MM.1S (cell line): ENCODE measurements around the gene NFYC.

Experiments used
- DNase-seq: peaks from one replicate; pipeline ENCODE4 v3.0.0-alpha.2; 2015
- H2AFZ ChIP-seq: fragments of 300-600 bp; sonication (generic); 2 replicates; pipeline ENCODE4 v1.6.0; 2016; ENCODE audit warnings: antibody characterized with exemption, low read length
- H3F3A ChIP-seq: fragments of 300-600 bp; sonication (generic); 2 replicates; pipeline ENCODE4 v1.6.1; 2016; ENCODE audit warnings: mild to moderate bottlenecking, antibody characterized with exemption, low read length, moderate library complexity, mixed read lengths; ENCODE audit not compliant: insufficient read depth
- H3K27ac ChIP-seq: fragments of 300-600 bp; sonication (generic); 2 replicates; pipeline ENCODE4 v1.5.1; 2016; ENCODE audit warnings: mild to moderate bottlenecking, low read length
- H3K27me3 ChIP-seq: fragments of 300-600 bp; sonication (generic); replicated peaks from 2 replicates; pipeline ENCODE4 v1.6.0; 2016; ENCODE audit warnings: low read length; ENCODE audit not compliant: insufficient read depth
- H3K36me3 ChIP-seq: fragments of 300-600 bp; sonication (generic); replicated peaks from 2 replicates; pipeline ENCODE4 v1.6.1; 2016; ENCODE audit warnings: mild to moderate bottlenecking, low read length, mixed read lengths; ENCODE audit not compliant: insufficient read depth
- H3K4me1 ChIP-seq: fragments of 300-600 bp; sonication (generic); 2 replicates; pipeline ENCODE4 v1.6.1; 2016; ENCODE audit warnings: low read length, mixed read lengths
- H3K4me2 ChIP-seq: fragments of 300-600 bp; sonication (generic); 2 replicates; pipeline ENCODE4 v1.6.0; 2016; ENCODE audit warnings: low read depth, low read length
- H3K4me3 ChIP-seq: fragments of 300-600 bp; sonication (generic); 2 replicates; pipeline ENCODE4 v1.5.1; 2016; ENCODE audit warnings: low read length, mixed read lengths
- H3K79me2 ChIP-seq: fragments of 300-600 bp; sonication (generic); 2 replicates; pipeline ENCODE4 v1.6.1; 2016; ENCODE audit warnings: mixed run types, low read length, mixed read lengths
- H3K9ac ChIP-seq: fragments of 300-600 bp; sonication (generic); 2 replicates; pipeline ENCODE4 v1.6.1; 2016; ENCODE audit warnings: low read length, mixed read lengths
- H3K9me2 ChIP-seq: fragments of 300-600 bp; sonication (generic); replicated peaks from 2 replicates; pipeline ENCODE4 v1.6.1; 2016; ENCODE audit warnings: mild to moderate bottlenecking, low read length, mixed read lengths; ENCODE audit not compliant: insufficient read depth
- H3K9me3 ChIP-seq: fragments of 300-600 bp; sonication (generic); replicated peaks from 2 replicates; pipeline ENCODE4 v1.6.1; 2016; ENCODE audit warnings: mild to moderate bottlenecking, low read length, mixed read lengths; ENCODE audit not compliant: insufficient read depth
- H4K20me1 ChIP-seq: fragments of 300-600 bp; sonication (generic); 2 replicates; pipeline ENCODE4 v1.6.1; 2016; ENCODE audit warnings: mild to moderate bottlenecking, low read length, moderate library complexity, mixed read lengths; ENCODE audit not compliant: insufficient read depth
- EZH2 ChIP-seq: fragments of 300-600 bp; sonication (generic); optimal IDR thresholded peaks from 2 replicates; pipeline ENCODE3; 2017; ENCODE audit warnings: low read depth, mild to moderate bottlenecking, antibody characterized with exemption, low read length, mixed read lengths
- EZH2phosphoT487 ChIP-seq: fragments of 300-600 bp; sonication (generic); IDR thresholded peaks from 2 replicates; pipeline ENCODE4 v1.6.1; 2018; ENCODE audit warnings: antibody characterized with exemption, low read length
- TF ChIP-seq, protein P1 (sequence below): fragments of 300-600 bp; sonication (generic); IDR thresholded peaks from 2 replicates; pipeline ENCODE4 v1.5.1; 2016; ENCODE audit warnings: antibody characterized with exemption, low read length, mixed read lengths

The NFYC gene

DNA sequence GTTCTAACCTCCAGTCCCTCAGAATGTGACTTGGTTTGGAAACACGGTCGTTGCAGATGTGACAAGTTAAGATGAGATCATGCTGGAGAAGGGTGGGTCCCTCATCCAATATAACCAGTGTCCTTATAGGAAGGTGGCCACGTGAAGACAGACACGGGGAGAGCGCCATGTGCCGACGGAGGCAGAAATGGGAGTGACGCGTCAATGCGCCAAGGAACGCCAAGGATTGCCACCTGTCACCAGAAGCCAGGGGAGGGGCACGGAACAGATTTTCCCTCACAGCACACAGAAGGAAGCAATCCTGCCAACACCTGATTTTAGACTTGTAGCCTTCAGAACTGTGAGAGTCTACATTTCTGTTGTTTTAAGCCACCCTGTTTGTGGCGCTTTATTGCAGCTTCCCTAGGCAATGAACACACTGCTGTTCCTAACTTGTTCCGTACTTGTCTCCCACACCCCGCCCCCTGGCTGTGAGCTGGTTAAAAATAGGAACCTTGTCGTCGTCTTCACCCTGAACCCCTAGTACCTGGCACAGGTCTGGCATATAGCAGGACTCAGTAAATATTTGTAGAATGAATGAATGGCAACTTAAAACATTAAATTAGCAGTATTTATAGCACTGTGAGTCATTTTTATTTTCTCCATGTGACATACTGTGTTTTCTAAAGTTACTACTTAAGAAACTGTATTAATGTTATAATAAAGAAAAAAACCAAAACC, 40.2 kb upstream of the NFYC start:
- no peaks in the 10 kb centered on the region for H3K9me3 ChIP-seq
- no peak for DNase-seq
- no peak overlapping the region for H3K27ac ChIP-seq
- H3K9me2 ChIP-seq = no peaks in the 10 kb centered on the region
- H3K4me1 ChIP-seq = no peaks in the 10 kb centered on the region
- no peak for TF ChIP-seq EZH2phosphoT487
- TF ChIP-seq, protein P1, sequence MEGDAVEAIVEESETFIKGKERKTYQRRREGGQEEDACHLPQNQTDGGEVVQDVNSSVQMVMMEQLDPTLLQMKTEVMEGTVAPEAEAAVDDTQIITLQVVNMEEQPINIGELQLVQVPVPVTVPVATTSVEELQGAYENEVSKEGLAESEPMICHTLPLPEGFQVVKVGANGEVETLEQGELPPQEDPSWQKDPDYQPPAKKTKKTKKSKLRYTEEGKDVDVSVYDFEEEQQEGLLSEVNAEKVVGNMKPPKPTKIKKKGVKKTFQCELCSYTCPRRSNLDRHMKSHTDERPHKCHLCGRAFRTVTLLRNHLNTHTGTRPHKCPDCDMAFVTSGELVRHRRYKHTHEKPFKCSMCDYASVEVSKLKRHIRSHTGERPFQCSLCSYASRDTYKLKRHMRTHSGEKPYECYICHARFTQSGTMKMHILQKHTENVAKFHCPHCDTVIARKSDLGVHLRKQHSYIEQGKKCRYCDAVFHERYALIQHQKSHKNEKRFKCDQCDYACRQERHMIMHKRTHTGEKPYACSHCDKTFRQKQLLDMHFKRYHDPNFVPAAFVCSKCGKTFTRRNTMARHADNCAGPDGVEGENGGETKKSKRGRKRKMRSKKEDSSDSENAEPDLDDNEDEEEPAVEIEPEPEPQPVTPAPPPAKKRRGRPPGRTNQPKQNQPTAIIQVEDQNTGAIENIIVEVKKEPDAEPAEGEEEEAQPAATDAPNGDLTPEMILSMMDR = no peak
- TF ChIP-seq EZH2 = no peak
- no peak overlapping the region for H3K4me2 ChIP-seq
- no peak overlapping the region for H3K4me3 ChIP-seq
- H3K27me3 ChIP-seq = no peaks in the 10 kb centered on the region
- H2AFZ ChIP-seq = no peak overlapping the region
- H3K36me3 ChIP-seq = no peaks in the 10 kb centered on the region
- no peaks in the 10 kb centered on the region for H4K20me1 ChIP-seq
- H3K9ac ChIP-seq = no peak overlapping the region
- H3K79me2 ChIP-seq = no peaks in the 10 kb centered on the region
- no peaks in the 10 kb centered on the region for H3F3A ChIP-seq

DNA sequence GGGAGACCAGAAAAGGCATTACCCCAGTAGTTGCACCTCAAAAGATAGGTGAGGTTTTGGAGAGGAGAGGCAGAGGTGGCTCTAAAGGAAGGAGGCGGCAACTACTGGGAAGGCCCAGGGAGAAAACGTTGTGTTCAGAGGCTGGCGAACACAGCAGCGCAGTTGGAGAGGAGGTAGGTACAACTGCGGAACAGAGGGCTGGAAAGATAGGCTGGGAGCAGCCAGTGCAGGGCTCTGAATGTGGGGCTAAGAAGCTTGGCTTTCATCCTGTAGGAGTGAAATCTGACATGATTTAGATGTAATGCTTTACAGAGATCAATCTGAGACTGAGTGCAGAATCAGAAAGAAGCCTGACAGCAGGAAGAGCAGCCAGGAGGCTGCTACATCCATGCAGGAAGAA, 39.0 kb upstream of the NFYC start:
- Histone ChIP-seq H3K4me1 (no peaks in the 10 kb centered on the region), H3K79me2 (no peaks in the 10 kb centered on the region), H3K9me2 (no peaks in the 10 kb centered on the region), H3F3A (no peaks in the 10 kb centered on the region), H2AFZ (no peak overlapping the region), H3K4me2 (no peak overlapping the region), H3K27ac (no peak overlapping the region), H3K9me3 (no peaks in the 10 kb centered on the region), H3K27me3 (no peaks in the 10 kb centered on the region), H3K9ac (no peak overlapping the region), H3K4me3 (no peak overlapping the region), H3K36me3 (no peaks in the 10 kb centered on the region), H4K20me1 (no peaks in the 10 kb centered on the region)
- TF ChIP-seq, protein P1 = no peak
- TF ChIP-seq EZH2phosphoT487 (no peak), EZH2 (no peak)
- DNase-seq = no peak

GRCh38 chr1:40652979-40653378, 38.5 kb upstream of the NFYC start:
- no peaks in the 10 kb centered on the region for H3K27me3 ChIP-seq
- no peak overlapping the region for H3K4me3 ChIP-seq
- TF ChIP-seq EZH2phosphoT487 (no peak), EZH2 (no peak)
- TF ChIP-seq, protein P1 = no peak
- no peaks in the 10 kb centered on the region for H3K4me1 ChIP-seq
- no peaks in the 10 kb centered on the region for H4K20me1 ChIP-seq
- H3F3A ChIP-seq = no peaks in the 10 kb centered on the region
- no peak overlapping the region for H3K4me2 ChIP-seq
- no peaks in the 10 kb centered on the region for H3K36me3 ChIP-seq
- no peaks in the 10 kb centered on the region for H3K9me2 ChIP-seq
- no peak for DNase-seq
- H2AFZ ChIP-seq = no peak overlapping the region
- no peak overlapping the region for H3K9ac ChIP-seq
- H3K27ac ChIP-seq = no peak overlapping the region
- no peaks in the 10 kb centered on the region for H3K79me2 ChIP-seq
- H3K9me3 ChIP-seq = no peaks in the 10 kb centered on the region
